GM19467 (cell line): Measurements from ENCODE around the gene TP53TG5.

Source experiments
- ATAC-seq: cut with Tn5 transposase; IDR thresholded peaks from one replicate; pipeline ENCODE4 v1.9.1; 2021; ENCODE audit warnings: mild to moderate bottlenecking, moderate library complexity; ENCODE audit not compliant: unreplicated experiment

The TP53TG5 gene

DNA sequence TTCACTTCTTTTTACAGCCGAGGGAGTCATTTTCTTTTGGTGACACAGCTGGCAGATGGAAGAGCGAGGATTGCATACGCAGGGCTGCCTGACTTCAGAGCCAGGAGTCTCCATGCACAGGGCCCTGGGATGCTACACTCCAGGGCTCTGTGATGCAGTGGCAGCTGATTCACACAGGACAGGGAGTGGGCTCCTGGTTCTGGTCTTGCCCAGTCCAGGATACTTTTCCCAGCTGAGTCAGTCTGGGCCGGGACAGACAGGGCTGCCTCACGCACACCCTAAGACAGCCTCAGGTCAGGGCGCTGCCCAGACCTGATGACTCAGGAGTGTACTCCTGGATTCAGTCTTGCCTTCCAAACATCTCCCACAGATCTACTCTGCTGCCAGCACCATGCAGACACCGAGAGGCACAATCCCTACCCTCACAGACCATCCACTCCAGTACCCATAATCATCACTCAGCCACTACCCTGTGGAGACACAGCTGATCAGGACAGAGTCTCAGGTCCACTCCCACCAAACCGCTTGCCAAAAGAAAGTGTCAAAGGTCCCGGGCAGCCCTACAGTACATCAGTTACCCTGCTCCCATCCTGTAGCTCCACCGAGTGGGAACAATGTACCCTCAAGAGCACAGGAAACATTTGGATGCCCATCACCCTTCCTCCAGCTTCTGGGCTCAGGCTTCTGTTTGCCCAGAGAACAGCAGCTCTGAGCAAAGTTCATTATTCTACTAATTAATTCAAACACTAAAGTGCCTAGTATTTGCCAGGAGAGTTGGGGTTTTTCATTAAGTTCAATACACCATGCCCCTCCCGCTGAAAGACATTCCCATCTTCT lies 41.4 kb downstream of the TP53TG5 start:
- no peak for ATAC-seq

DNA sequence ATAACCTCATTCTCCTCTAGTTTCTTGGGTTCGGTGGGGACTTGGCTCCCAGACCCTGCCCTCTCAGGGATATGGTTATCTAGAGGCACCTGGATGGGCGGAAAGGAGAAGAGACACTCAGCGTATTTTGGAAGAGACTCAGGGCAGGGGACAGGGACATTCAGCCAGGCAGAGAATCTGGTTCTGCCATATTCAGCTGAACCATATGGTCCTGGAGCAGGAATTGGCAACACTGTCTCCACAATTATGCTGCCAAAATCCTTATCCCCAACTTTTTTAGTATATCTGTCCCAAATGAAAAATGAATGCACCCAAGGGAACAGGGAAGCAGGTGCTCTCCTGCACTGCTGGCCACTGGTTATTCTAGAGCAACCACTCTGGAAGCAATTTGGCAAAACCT lies 47.6 kb downstream of the TP53TG5 start:
- no peak for ATAC-seq

GRCh38 chr20:45329497-45330319 lies 48.4 kb downstream of the TP53TG5 start:
- ATAC-seq = no peak

GRCh38 chr20:45328451-45328850 lies 49.7 kb downstream of the TP53TG5 start:
- ATAC-seq = no peak

DNA sequence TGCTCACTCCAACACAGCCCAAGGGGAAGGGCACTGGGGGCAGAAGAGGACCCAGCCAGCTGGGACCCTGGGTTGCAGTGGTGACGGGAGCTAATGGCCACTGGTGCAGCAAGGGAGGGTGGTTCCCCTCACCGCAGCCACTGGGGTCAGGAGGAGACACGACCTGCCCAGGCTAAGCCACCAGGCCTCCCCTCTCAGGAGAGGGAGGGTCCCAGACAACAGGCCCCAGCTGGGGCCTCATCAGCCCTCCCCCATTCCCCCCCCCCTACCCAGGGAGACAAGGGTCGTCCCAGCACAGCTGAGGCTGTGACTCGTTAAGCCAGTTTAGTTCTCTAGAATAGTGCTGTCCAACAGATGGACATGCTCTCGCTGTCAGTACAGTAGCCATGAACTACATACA lies 52.8 kb downstream of the TP53TG5 start:
- ATAC-seq = no peak

GRCh38 chr20:45323731-45324130 lies 54.4 kb downstream of the TP53TG5 start:
- ATAC-seq = no peak

DNA sequence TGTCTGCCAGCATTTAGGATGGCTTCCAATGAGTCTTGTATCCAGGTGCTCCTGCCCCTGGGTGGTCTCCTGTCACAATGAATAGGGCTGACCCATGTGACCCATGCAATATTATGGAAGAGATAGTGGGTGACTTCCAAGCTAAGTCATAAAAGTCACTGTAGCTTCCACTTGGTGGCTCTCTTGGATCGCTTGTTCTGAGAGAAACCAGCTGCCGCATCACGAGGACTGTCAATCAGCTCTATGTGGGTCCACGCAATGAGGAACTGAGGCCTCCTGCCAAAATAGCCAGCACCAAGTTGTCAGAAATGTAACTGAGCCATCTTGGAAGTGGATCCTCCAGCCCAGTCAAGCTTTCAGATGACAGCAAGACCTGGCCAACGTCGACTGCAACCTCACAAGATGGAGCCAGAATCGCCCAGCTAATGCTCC lies 55.2 kb downstream of the TP53TG5 start:
- no peak for ATAC-seq
